GM12874 (cell line): Measurements from ENCODE around the gene ZBTB34.

Experiments
- TF ChIP-seq, protein P1 (sequence below): IDR thresholded peaks from 2 replicates; pipeline ENCODE4 v1.5.1; 2011; ENCODE audit warnings: low read depth, mild to moderate bottlenecking, control low read depth, low read length, moderate library complexity; ENCODE audit not compliant: insufficient read depth

Gene ZBTB34

DNA sequence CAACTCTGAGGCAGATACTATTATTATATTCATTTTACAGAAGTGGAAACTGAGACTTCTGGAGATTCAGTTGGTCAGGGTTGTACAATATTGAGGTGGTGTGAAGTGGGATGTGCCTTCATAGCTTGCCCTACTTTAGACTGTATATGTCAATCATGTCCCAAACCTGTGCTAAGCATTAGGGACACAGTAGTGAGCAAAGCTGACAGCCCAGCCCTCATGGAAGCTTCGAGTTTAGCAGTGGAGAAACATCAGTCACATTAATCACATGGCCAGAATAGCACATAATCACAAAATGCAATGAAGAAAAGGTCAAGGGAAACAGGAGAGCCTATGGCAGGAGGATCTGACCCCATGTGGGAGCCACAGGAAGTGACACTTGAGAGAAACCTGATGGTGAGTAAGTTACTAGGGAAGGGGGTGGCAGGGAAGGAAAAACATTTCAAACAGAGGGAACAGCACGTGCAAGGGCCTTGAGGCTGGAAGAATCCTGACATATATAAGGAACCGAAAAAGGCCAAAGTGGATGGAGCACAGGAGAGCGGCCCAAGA, 33.7 kb downstream of the ZBTB34 start:
- TF ChIP-seq, protein P1, sequence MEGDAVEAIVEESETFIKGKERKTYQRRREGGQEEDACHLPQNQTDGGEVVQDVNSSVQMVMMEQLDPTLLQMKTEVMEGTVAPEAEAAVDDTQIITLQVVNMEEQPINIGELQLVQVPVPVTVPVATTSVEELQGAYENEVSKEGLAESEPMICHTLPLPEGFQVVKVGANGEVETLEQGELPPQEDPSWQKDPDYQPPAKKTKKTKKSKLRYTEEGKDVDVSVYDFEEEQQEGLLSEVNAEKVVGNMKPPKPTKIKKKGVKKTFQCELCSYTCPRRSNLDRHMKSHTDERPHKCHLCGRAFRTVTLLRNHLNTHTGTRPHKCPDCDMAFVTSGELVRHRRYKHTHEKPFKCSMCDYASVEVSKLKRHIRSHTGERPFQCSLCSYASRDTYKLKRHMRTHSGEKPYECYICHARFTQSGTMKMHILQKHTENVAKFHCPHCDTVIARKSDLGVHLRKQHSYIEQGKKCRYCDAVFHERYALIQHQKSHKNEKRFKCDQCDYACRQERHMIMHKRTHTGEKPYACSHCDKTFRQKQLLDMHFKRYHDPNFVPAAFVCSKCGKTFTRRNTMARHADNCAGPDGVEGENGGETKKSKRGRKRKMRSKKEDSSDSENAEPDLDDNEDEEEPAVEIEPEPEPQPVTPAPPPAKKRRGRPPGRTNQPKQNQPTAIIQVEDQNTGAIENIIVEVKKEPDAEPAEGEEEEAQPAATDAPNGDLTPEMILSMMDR: no peak

DNA sequence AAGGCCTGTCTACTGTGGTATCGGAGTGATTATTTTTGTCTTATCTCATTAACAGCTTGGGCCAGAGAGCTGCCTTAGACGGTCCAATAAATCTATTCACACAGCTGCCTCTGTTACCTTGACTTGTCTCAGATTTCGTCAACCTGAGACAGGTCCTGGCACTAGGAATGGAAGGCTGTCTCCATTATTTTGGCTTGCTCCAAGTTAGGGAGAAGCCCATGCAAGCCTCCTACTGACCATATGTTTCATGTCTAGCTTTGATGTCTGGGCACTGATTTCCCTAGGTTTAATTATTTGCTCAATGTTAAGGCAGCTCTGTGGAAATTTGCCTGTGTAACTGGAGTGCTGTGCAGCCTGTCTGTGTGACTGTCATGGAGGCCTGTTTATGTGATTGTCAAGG, 41.8 kb downstream of the ZBTB34 start:
- TF ChIP-seq, protein P1: no peak

DNA sequence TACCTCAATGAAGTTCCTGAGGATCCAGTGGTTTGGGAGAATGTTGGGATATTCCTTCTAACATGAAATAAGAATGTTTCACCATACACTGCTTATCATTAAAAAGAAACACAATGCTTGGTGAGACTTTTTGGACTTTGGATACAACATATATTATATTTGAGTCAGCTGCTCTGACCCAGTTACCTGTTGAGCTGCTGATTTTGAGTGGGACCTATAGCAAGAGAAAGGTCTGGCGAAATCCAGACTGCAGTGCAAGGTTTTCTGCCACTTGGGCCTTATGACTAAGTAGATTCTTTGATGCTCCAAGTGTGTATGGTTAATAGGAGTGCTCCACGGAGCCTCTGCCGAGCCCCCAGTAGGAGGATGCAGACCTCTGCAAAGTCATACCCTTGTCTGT, 44.1 kb downstream of the ZBTB34 start:
- TF ChIP-seq, protein P1: no peak

DNA sequence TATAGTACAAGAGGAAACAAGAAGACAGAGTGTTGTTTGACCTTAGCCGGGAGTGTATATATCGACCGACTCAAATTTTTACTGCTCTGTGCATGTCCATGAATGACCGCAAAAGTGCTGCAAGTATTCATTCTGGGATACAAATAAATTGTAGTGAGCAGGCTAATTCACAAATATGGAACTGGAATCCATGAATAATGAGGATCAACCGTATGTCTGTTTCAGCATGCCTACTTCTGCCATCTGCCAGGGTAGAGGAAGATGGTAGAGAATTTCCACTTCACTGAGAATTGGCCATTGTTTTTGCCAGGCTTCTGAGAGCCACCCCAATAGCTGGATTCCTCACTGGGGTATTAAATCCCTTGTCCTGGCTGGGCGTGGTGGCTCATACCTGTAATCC, 45.7 kb downstream of the ZBTB34 start:
- TF ChIP-seq, protein P1: no peak

DNA sequence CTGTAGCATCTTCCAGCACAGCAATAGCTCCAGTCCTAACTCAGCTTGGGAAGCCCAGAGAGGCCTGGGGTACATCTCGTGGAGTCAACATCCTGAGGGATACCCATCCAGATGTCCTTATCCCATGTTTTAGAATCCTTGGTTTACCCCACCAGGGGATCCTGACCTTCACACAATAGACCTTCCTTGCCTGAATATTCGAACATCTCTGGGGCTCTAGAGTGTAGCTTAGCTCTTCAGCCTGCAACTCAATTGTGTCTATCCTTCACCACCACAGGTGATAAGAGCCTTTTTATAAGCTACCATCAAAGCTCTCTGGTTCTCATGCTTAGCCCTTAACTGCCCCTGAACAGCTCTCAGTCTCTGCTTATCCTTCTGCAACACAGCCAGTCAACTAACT, 46.6 kb downstream of the ZBTB34 start:
- TF ChIP-seq, protein P1: no peak

DNA sequence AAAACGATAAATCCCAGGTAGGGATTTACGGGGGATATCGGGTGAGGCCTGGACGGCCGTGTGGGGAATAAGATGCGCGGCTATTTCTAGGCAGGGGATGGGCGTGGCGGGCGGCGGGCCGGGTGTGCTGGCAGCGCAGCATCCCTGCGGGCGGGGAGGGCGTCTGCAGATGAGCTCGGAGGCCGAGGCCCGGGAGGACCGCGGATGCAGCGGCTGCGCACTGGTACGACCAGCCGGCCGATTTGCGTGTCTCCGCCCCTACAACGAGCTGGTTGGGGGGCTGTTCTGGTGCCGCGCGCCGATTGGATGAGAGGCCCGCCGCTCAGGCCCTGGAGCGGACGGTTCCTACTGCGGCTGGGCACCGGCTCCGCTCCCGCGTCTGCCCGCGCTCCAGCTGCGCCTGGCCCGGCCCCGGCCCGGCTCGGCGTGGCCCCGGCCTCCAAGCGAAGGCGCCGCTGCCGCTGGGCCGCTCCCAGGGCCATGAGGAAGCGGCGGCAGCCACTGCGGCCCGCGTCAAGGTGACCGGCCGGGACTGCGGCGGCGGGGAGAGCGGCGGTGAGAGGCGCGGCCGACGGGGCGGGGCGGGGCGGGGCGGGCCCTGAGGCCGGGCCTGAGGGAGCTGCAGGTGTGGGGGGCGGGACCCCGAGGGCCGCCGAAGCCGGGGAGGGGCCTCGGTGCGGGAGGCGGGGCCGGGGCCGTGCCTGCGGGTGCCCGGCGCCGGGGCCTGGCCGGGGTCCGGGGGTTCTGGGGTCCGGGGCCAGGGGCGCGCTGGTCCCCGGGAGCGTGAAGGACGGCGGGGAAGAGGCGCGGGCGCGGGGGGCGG, 54.2 kb downstream of the ZBTB34 start, which contains the start of gene RALGPS1:
Gene RALGPS1, plus strand, starts transcription at position 325 of the 823 bp plus-strand sequence. CDS start 47,508 bp downstream, outside the sequence.
- TF ChIP-seq, protein P1: no peak

DNA sequence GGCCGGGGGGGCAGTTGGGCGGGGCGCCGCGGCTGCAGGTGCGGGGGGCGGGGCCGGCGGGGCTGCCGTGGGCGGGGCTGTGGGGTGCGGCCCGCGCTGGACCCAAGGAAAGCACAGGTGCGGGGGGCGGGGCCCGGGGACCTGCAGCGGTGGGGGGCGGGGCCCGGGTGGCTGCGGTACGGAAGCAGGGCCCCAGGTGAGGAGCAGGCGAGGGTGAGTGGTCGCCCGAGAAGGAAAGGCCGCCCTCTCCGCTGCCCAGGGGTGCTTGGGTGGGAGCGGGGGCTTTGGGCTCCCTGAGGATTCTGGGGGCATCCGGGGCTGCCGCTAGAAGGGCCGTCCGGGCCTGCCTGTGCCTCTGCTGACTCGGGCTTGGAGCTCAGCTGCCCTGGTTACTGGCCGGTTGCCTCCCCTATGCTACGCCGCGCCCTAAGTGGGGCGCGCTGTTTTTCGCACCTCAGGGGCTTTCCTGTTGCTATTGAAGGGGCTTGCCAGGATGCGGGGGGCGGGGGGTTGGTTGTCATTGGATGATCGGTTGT, 54.9 kb downstream of the ZBTB34 start:
- TF ChIP-seq, protein P1: no peak
